ENCODE results near the gene NDUFB7.
A peak's percentile ranks its signal among the peaks of the same experiment; 100 is the strongest.

NDUFB7 gene

GRCh38 chr19:14563590-14563926 is 8.3 kb downstream of the NDUFB7 start:
- Histone ChIP-seq H3K9me3 (no peaks in the 10 kb centered on the region), H3K4me1 (peaks cover 0 to 42% (median 29%) of the 10 kb centered on the region in 4 donors), H3K27me3 (no peaks in the 10 kb centered on the region), H3K27ac (peak overlapping the region in 1 of 2 donors; percentile 82), H3K36me3 (peaks cover 0 to 41% (median 25%) of the 10 kb centered on the region in 3 donors), H3K4me3 (no peak overlapping the region)
- no peak for DNase-seq
- intact Hi-C loops (cut with DNase I; ENCODE audit: low total_unique reads) = no loop called here
- no peak for TF ChIP-seq CTCF (IDR thresholded peaks at IDR 0.05)

- no peaks in the 10 kb centered on the region for H3K9me3 ChIP-seq
- H3K27ac ChIP-seq = peak overlapping the region; percentile 82 to 88
- intact Hi-C loops (cut with DNase I; ENCODE audit: low total_unique reads) = no loop called here
- H3K27me3 ChIP-seq = no peaks in the 10 kb centered on the region
- no peak for DNase-seq
- no peak for TF ChIP-seq CTCF (IDR thresholded peaks at IDR 0.05)
- peak overlapping the region; percentile 29 to 39 for H3K4me3 ChIP-seq
- H3K4me1 ChIP-seq = peaks cover 0 to 42% (median 29%) of the 10 kb centered on the region in 4 donors
- peaks cover 0 to 35% (median 25%) of the 10 kb centered on the region in 3 donors for H3K36me3 ChIP-seq
Observed at GRCh38 chr19:14562660-14563589, 8.9 kb downstream of the NDUFB7 start.

- Histone ChIP-seq H3K27me3 (no peaks in the 10 kb centered on the region), H3K36me3 (peaks cover 0 to 25% (median 25%) of the 10 kb centered on the region in 3 donors), H3K9me3 (no peaks in the 10 kb centered on the region), H3K4me1 (peaks cover 0 to 45% (median 30%) of the 10 kb centered on the region in 4 donors), H3K4me3 (peak overlapping the region; percentile 29 to 39), H3K27ac (peak overlapping the region; percentile 82 to 88)
- DNase-seq = peak; percentile 41 to 86
- TF ChIP-seq CTCF (IDR thresholded peaks at IDR 0.05) = no peak
- intact Hi-C loops (cut with DNase I; ENCODE audit: low total_unique reads) = no loop called here
Observed at GRCh38 chr19:14561847-14562351, 10.0 kb downstream of the NDUFB7 start.

GRCh38 chr19:14561249-14561648 is 10.6 kb downstream of the NDUFB7 start:
- TF ChIP-seq CTCF (IDR thresholded peaks at IDR 0.05) = no peak
- DNase-seq = no peak
- Histone ChIP-seq H3K27ac (peak overlapping the region; percentile 82 to 88), H3K9me3 (no peaks in the 10 kb centered on the region), H3K36me3 (peaks cover 0 to 20% (median 18%) of the 10 kb centered on the region in 3 donors), H3K4me3 (no peak overlapping the region), H3K4me1 (peaks cover 0 to 51% (median 33%) of the 10 kb centered on the region in 4 donors), H3K27me3 (no peaks in the 10 kb centered on the region)
- intact Hi-C loops (cut with DNase I; ENCODE audit: low total_unique reads) = no loop called here

GRCh38 chr19:14560776-14561108 is 11.1 kb downstream of the NDUFB7 start:
- DNase-seq = no peak
- TF ChIP-seq CTCF (IDR thresholded peaks at IDR 0.05) = no peak
- H3K4me3 ChIP-seq = no peak overlapping the region
- H3K27me3 ChIP-seq = no peaks in the 10 kb centered on the region
- no peaks in the 10 kb centered on the region for H3K9me3 ChIP-seq
- H3K27ac ChIP-seq = peak overlapping the region; percentile 82 to 88
- peaks cover 0 to 56% (median 33%) of the 10 kb centered on the region in 4 donors for H3K4me1 ChIP-seq
- intact Hi-C loops (cut with DNase I; ENCODE audit: low total_unique reads) = no loop called here
- peaks cover 0 to 15% (median 13%) of the 10 kb centered on the region in 3 donors for H3K36me3 ChIP-seq

Data from tibial artery (tissue), 4 donors.